HepG2 (cell line): ENCODE data around the gene NIPAL3. TPM values are rescaled to one million over a fixed set of nuclear protein-coding genes. Genes with fewer than 3 reads are reported as not detected.

Source experiments
- ATAC-seq: fragments of 200-7000 bp; cut with Tn5 transposase; 3 replicates; pipeline ENCODE4 v1.9.1; 2020; ENCODE audit warnings: mild to moderate bottlenecking, moderate library complexity
- BruUV-seq: library from RNA; stranded (reverse); fragments of 400-500 nt; replicated peaks from 2 replicates; lab custom pipeline; 2021; lab: Mats Ljungman, UMichigan
- CTCF ChIA-PET: fragments of 300-600 bp; formaldehyde crosslinking; extraction: SDS; loops from one replicate; lab custom pipeline; 2021; ENCODE audit warnings: low total read pairs, inconsistent platforms, low intra/inter-chr PET ratio; lab: Yijun Ruan, JAX
- POLR2A ChIA-PET: fragments of 350-600 bp; sonication (Branson Sonifier 250); formaldehyde crosslinking; loops from one replicate; lab custom pipeline; 2020; ENCODE audit warnings: antibody characterized with exemption, inconsistent platforms; lab: Yijun Ruan, JAX
- DNase-seq: peaks from one replicate; pipeline ENCODE4 v3.0.0-alpha.2; 2015; ENCODE audit warnings: low spot score
- FAIRE-seq: peaks from 3 replicates; lab custom pipeline; 2011; peaks lifted over from hg19 to GRCh38; lab: Jason Lieb, UNC
- H2AFZ ChIP-seq: one replicate; pipeline ENCODE4 v1.6.1; 2011; ENCODE audit warnings: low read length, inconsistent platforms
- H3K27ac ChIP-seq: fragments of 300-600 bp; 3 replicates; pipeline ENCODE4 v1.8.0; 2011; ENCODE audit warnings: mixed run types, mild to moderate bottlenecking, mixed read lengths, low read length, inconsistent platforms; ENCODE audit not compliant: insufficient read depth; ENCODE audit errors: extremely low read length
- H3K27me3 ChIP-seq, 2 experiments: fragments of 200-600 bp in 1 of 2; 2 replicates in 1 of 2; 3 replicates in 1 of 2; pipeline versions ENCODE4 v1.6.0 to v1.8.0; 2011; ENCODE audit warnings: low read length in 2 of 2, mild to moderate bottlenecking in 2 of 2, moderate library complexity in 2 of 2, inconsistent platforms in 1 of 2; ENCODE audit not compliant: insufficient read depth in 2 of 2, control insufficient read depth in 1 of 2
- H3K36me3 ChIP-seq, 2 experiments: fragments of 200-600 bp in 1 of 2; replicated peaks in 1 of 2; 2 replicates in 1 of 2; 3 replicates in 1 of 2; pipeline versions ENCODE4 v1.5.1 to v1.8.0; 2011; ENCODE audit warnings: low read length in 2 of 2, inconsistent platforms in 1 of 2; ENCODE audit not compliant: insufficient read depth in 2 of 2, control insufficient read depth in 1 of 2
- H3K4me1 ChIP-seq: 2 replicates; pipeline ENCODE4 v1.5.1; 2012; ENCODE audit warnings: low read length, inconsistent platforms; ENCODE audit not compliant: insufficient read depth
- H3K4me2 ChIP-seq: 2 replicates; pipeline ENCODE4 v1.6.0; 2011; ENCODE audit warnings: low read depth, low read length, inconsistent platforms
- H3K4me3 ChIP-seq, 3 experiments: fragments of 200-600 bp in 1 of 3; sonication (generic), shearing (Covaris generic) in 1 of 3; replicated peaks in 1 of 3; 2 replicates each; pipeline ENCODE4 v1.5.1; 2011 to 2016; ENCODE audit warnings: low read length in 3 of 3, inconsistent platforms in 2 of 3, low read depth in 2 of 3, mild to moderate bottlenecking in 2 of 3, control low read depth in 1 of 3, mixed read lengths in 1 of 3; ENCODE audit not compliant: insufficient read depth in 1 of 3
- H3K79me2 ChIP-seq: one replicate; pipeline ENCODE4 v1.6.1; 2011; ENCODE audit warnings: low read length, inconsistent platforms; ENCODE audit not compliant: insufficient read depth
- H3K9ac ChIP-seq: 2 replicates; pipeline ENCODE4 v1.6.0; 2011; ENCODE audit warnings: mild to moderate bottlenecking, low read depth, low read length, inconsistent platforms; ENCODE audit not compliant: insufficient read depth
- H3K9me3 ChIP-seq: 2 replicates; pipeline ENCODE4 v1.5.1; 2012; ENCODE audit warnings: mild to moderate bottlenecking, low read length
- H4K20me1 ChIP-seq: 2 replicates; pipeline ENCODE4 v1.6.0; 2011; ENCODE audit warnings: inconsistent platforms, mild to moderate bottlenecking, low read length, moderate library complexity; ENCODE audit not compliant: insufficient read depth
- CREB1 ChIP-seq, 2 experiments: fragments of 450-650 bp in 1 of 2; IDR thresholded peaks; 2 replicates each; pipeline ENCODE4 v1.6.1; 2016 to 2017; ENCODE audit warnings: control low read depth in 1 of 2, mild to moderate bottlenecking in 1 of 2, missing compliant biosample characterization in 1 of 2, missing genetic modification characterization in 1 of 2
- WGBS: methylation state at CpG from one replicate; pipeline ENCODE4 v1.1.6; 2017; ENCODE audit warnings: low lambda C conversion rate; 5-methylcytosine and 5-hydroxymethylcytosine counted together
- in situ Hi-C: cut with HindIII; loops from 2 replicates; pipeline ENCODE4 v1.10.0; 2017; ENCODE audit warnings: low pct_unique_long_range_greater_than_20kb; ENCODE audit not compliant: extremely low pct_ligation_motif_present
- intact Hi-C: fragments of 100-400 bp; cut with micrococcal nuclease; formaldehyde crosslinking; loops from one replicate; pipeline ENCODE4 v1.10.0; 2022; ENCODE audit not compliant: unreplicated experiment
- polyA plus RNA-seq, 8 experiments: library from polyadenylated mRNA; depleted of rRNA in 3 of 8; stranded (reverse) in 7 of 8; unstranded in 1 of 8; fragments of >200 nt; fragmentation: Illumina TruSeq in 4 of 8; extraction: Trizol in 4 of 8; gene quantifications; 2 replicates each; pipeline versions ENCODE4 v1.2.1 to v1.2.3, GENCODE V29; 2011 to 2016; ENCODE audit warnings: low read depth in 4 of 8, missing spikeins in 1 of 8, mixed read lengths in 1 of 8; ENCODE audit not compliant: insufficient read depth in 1 of 8
- total RNA-seq, 5 experiments: library from RNA; depleted of rRNA; stranded (reverse); fragments of >200 nt; fragmentation: Illumina TruSeq; extraction: Trizol; gene quantifications; 2 replicates each; pipeline ENCODE4 v1.2.3, GENCODE V29; 2016; ENCODE audit warnings: low read depth in 1 of 5
- TF ChIP-seq, protein P1 (sequence below): sonication (generic); formaldehyde crosslinking; IDR thresholded peaks from 2 replicates; pipeline ENCODE4 v1.9.0; 2022; ENCODE audit warnings: missing genetic modification reagents, mild to moderate bottlenecking, borderline replicate concordance
- TF ChIP-seq, protein P2 (sequence below): sonication (generic); formaldehyde crosslinking; IDR thresholded peaks from 2 replicates; pipeline ENCODE4 v1.5.1; 2020; ENCODE audit warnings: missing genetic modification reagents, mild to moderate bottlenecking, borderline replicate concordance

The NIPAL3 gene
- total and polyA plus RNA-seq, 2 of the 13 experiments (the other 11 are each of a cell fraction or from before 2014, with no cell fraction given): 5.6 to 8.6 TPM

DNA sequence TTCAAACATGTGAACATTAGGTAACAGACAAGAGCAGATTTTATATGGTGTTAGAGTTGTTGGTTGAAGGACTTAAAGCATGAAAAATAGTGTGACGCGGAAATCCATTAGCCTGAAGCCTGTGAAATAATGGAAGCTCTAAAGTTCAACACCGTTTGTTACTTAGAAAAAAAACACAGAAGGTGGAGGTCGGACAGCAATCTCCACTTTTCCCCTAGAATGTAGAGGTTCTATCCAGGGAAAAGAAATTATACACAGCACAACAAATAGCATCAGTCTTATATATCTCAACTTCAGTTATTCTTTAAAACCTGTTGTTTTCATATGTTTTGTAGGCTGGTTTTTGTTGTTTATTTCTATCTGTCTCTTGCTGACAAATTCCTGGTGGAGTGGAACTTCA, 89.0 kb downstream of the NIPAL3 start:
- 56% methylated on average over 4 of the region's 4 CpGs for WGBS

More for the DNA sequence above, 89.0 kb downstream of the NIPAL3 start:
- Histone ChIP-seq H3K4me2 (peak overlapping the region; percentile 95; the same call in 1 of the 2 replicates), H3K79me2 (peaks cover 10% of the 10 kb centered on the region), H3K27me3 (no peaks in the 10 kb centered on the region; a peak in 1 of 5 replicates), H2AFZ (no peak overlapping the region), H3K4me1 (peaks cover 54% of the 10 kb centered on the region), H4K20me1 (no peaks in the 10 kb centered on the region), H3K27ac (peak overlapping the region; percentile 33), H3K9ac (peak overlapping the region; percentile 81; the same call in 1 of the 2 replicates), H3K9me3 (no peaks in the 10 kb centered on the region), H3K4me3 (peak overlapping the region in 1 of 3 experiments; percentile 72; a peak in 3 of 6 replicates), H3K36me3 (no peaks in the 10 kb centered on the region)
- TSS peak; percentile 51 for BruUV-seq
- intact Hi-C loops: loop anchor here (5.0 to 10.0 kb wide), 2 partner anchors 53 to 90 kb away; partner anchors contain the start of genes NCMAP, NIPAL3 and STPG1
- DNase-seq (no peak), ATAC-seq (no peak), FAIRE-seq (no peak)
- in situ Hi-C loops: no loop called here
- POLR2A ChIA-PET: no interaction called here
- TF ChIP-seq, protein P1, sequence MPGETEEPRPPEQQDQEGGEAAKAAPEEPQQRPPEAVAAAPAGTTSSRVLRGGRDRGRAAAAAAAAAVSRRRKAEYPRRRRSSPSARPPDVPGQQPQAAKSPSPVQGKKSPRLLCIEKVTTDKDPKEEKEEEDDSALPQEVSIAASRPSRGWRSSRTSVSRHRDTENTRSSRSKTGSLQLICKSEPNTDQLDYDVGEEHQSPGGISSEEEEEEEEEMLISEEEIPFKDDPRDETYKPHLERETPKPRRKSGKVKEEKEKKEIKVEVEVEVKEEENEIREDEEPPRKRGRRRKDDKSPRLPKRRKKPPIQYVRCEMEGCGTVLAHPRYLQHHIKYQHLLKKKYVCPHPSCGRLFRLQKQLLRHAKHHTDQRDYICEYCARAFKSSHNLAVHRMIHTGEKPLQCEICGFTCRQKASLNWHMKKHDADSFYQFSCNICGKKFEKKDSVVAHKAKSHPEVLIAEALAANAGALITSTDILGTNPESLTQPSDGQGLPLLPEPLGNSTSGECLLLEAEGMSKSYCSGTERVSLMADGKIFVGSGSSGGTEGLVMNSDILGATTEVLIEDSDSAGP (CRISPR knock-in tag): no peak
- TF ChIP-seq CREB1 (IDR thresholded peaks at IDR 0.05) (no peak), CREB1 (CRISPR knock-in tag; IDR thresholded peaks at IDR 0.05) (0 out of 2 replicates have a peak, but pooled peaks have one; percentile 20)
- TF ChIP-seq, protein P2, sequence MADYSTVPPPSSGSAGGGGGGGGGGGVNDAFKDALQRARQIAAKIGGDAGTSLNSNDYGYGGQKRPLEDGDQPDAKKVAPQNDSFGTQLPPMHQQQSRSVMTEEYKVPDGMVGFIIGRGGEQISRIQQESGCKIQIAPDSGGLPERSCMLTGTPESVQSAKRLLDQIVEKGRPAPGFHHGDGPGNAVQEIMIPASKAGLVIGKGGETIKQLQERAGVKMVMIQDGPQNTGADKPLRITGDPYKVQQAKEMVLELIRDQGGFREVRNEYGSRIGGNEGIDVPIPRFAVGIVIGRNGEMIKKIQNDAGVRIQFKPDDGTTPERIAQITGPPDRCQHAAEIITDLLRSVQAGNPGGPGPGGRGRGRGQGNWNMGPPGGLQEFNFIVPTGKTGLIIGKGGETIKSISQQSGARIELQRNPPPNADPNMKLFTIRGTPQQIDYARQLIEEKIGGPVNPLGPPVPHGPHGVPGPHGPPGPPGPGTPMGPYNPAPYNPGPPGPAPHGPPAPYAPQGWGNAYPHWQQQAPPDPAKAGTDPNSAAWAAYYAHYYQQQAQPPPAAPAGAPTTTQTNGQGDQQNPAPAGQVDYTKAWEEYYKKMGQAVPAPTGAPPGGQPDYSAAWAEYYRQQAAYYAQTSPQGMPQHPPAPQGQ (CRISPR knock-in tag): no peak
- CTCF ChIA-PET: no interaction called here
